Activated T-cell treated with anti-CD3 and anti-CD28 coated beads, Interleukin-2, amount 50 U/mL, for 1 hour (primary cell): ENCODE measurements around the gene PTPA.

Experiments used
- DNase-seq: peaks from one replicate; pipeline ENCODE4 v3.0.0-alpha.2; 2020

Gene PTPA

GRCh38 chr9:129138476-129139232 is 27.4 kb downstream of the PTPA start:
- no peak for DNase-seq

- DNase-seq: peak; percentile 70
Measured at GRCh38 chr9:129139233-129139992, 28.2 kb downstream of the PTPA start.

- DNase-seq: peak; percentile 74
Measured at GRCh38 chr9:129139993-129140396, 28.8 kb downstream of the PTPA start.

- peak; percentile 60 for DNase-seq
Measured at GRCh38 chr9:129140397-129141065, 29.3 kb downstream of the PTPA start.

- peak; percentile 29 for DNase-seq
Measured at GRCh38 chr9:129141066-129142041, 30.1 kb downstream of the PTPA start.

DNA sequence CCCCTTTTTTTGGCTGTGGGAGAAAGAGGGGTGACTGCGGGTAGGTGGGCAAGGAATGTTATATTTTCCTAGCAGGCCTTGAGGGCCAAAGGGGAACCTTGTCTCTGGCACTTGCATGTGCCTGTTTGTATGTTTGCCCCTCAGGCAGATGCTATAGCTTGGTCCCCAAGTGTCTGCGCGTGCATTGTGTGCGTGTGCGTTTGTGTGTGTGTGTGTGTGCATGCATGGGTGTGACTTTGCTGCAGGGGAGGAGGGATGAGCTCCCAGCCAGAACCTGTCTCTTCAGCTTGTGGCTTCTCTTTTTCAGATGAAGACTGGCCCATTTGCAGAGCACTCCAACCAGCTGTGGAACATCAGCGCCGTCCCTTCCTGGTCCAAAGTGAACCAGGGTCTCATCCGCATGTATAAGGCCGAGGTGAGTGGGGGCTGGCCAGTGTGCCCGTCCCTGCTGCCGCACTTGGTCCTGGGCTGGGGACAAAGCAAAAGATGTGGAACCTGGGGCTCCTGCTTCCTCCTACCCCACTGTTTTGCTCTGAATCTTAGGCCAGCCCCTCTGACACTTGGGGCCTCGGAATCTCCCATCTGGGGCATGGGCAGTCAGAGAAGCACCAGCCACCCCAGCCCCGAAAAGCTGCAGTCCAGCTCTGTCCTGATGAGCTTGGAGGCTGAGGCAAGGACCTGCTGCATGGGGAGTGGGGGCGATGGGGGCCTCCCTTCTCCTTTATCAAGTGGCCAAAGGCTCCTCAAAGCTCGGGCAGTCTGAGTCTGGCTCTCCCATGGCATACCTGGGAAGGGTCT is 31.1 kb downstream of the PTPA start:
- DNase-seq: no peak

DNA sequence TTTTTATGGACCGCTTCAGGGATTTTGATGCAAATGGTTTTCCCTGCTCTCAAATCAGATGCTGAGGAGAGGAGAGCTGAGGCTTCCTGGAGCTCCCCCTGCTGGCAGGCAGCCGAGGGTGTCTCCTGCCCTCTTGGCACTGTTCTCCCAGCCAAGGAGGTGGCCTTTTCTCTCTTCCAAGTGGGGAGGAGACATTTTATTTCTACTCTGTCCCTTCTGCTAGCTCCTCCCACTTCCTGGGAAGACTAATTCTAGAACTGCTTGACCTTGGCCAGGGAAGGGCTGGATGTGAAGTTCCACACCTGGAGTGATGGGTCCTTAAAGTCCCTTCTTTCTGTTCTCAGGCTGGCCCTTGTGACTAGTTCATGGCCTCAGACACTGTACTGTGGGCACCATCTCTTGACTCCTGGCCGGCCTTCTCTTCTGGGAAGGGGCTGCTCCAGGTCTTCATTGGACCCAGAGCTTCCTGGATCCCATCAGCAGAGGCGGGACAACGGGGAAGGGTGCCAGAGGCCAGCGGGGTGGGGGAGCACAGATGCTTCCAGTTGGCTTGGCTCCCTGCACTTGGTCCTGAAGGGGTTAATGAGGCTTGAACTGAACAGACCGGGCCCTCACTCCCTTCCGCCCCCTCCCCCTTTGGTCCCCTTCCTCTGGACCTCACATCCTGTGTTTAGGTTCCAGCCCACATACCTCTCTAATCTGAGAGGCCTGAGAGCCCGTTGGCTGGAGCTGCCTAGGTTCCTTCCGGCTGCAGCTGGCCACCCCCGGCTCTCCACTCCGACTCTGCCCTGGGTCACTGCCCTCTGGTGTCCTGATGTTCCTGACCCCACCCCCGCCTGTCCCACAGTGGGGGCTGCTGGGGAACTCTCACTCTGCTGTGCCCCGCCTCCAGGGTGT is 32.1 kb downstream of the PTPA start:
- peak; percentile 79 for DNase-seq

- DNase-seq: no peak
Measured at GRCh38 chr9:129145316-129145715, 34.1 kb downstream of the PTPA start.

DNA sequence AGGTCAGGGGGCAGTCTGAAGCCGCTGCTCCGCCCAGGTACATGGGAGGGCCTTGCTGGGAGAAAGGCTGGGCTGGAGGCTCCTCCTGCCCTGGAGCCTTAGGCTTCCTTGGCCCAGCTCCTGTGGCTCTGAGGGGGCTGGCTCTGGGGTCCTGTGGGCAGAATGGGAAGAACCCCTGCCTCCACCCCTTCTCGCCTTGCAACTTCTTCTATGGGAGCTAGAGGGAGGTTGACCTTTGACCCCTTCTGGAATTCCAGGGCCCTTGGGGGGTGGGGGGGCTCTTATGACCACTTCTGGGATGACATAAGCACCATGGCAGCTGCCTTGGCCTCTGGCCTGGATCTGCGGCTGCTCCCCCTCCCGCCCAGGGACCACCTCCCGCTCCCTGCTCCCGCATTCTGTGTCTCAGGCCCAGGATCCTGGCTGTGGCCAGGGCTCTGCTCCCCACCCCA is 34.7 kb downstream of the PTPA start:
- no peak for DNase-seq

DNA sequence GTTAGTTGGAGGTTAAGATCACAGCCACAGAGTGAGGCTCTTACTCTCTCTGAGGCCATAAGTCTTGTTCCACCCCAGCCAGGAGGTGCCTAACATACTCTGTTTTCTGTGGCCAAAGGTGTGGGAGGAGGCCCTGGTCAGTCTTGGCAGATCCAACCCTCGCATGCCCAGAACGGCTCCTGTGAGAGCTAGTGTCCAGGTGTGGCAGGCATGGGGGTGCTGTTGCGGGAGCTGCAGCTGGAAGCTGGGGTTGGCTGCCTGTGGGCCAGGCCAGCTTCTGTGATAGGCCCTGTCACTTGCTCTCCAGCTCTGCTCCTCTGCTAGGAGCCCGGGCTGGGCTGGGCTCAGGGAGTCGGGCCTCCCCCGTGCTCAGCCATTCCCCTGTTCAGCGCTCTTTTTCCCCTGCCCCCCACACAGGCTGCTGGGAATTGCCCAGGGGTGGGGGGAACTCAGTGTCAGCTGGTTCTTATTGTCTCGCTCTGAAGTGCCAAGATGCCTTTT is 35.3 kb downstream of the PTPA start:
- DNase-seq: no peak

DNA sequence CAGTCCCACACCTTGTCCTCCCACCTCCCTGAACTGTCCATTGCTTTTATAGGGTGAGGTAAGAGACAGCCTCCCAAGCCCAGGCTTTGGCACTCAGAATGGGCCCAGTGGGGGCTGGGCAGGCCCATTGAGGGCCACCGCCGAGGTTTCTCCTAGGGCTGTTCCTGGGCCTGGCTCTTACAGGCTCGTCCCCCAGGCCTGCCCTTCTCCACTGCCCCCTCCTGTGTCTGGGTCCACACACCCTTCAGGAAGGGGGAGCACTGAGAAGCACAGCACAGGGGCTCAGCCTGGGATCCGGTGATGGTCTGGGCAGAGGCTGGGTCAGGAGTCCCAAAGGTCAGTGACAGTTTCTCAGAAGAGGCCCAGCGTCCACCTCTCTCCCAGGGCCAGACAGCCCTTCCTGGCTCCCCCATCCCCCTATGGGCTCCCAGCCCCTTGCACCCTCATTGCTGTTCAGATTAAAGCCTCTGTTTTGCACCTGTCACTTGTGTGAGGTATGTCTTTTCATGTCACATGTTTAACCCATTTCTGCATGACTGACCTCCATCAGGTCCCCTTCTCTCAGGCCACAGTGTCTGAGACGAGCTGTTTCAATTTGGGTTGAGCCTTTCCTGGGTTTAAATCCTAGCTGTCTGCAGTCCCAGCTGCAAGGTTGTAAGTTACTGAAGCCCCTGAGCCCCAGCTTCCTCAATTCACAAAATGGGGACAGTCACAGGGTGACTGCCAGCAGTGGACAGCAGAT is 37.4 kb downstream of the PTPA start:
- no peak for DNase-seq

GRCh38 chr9:129149442-129149841 is 38.2 kb downstream of the PTPA start:
- DNase-seq: no peak

DNA sequence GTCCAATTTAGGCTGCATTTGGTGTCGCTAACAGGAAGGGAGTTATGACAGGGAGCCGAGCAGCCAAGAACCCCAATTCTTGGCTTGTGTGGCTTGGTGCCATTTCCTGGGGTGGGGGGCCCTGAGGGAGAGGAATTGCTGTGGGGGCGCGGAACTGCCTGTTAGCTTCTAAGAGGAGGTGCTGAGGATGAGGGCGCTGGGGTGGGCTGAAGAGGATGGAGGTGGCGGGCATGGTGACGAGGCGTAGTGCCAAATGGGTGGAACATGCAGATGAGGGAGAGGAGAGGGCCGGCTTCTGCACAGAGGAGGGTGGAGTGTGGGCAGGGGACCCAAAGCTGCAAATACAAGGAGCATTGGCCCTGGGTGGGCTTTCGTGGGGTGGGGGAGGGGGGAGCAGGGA is 38.9 kb downstream of the PTPA start:
- DNase-seq: no peak

DNA sequence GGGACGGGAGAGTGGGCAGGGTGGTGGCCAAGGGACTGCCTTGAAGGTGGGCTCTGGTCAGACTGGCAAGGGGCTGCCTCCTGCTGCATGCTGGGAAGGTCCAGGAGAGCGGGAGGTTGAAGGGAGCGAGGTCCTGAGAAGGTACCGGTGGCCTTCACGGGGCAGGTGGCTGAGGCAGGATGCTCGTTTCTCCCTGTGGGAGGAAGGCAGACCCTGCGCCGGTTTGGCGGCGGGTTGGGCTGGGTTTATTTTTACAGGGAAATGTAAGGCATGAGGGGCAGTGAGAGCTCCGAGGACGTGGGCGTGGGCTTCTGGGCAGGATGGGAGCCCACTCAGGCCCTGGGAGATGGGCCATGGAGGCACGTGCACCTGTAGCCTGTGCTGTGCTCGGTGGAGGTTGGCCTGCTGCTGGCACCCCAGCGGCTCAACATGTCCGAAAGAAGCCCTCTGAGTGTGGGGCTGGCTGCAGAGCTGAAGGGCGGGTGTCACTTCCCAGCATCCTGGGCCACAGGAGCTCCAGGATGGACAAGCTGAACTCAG is 39.5 kb downstream of the PTPA start:
- no peak for DNase-seq

GRCh38 chr9:129151469-129151868 is 40.3 kb downstream of the PTPA start:
- no peak for DNase-seq

DNA sequence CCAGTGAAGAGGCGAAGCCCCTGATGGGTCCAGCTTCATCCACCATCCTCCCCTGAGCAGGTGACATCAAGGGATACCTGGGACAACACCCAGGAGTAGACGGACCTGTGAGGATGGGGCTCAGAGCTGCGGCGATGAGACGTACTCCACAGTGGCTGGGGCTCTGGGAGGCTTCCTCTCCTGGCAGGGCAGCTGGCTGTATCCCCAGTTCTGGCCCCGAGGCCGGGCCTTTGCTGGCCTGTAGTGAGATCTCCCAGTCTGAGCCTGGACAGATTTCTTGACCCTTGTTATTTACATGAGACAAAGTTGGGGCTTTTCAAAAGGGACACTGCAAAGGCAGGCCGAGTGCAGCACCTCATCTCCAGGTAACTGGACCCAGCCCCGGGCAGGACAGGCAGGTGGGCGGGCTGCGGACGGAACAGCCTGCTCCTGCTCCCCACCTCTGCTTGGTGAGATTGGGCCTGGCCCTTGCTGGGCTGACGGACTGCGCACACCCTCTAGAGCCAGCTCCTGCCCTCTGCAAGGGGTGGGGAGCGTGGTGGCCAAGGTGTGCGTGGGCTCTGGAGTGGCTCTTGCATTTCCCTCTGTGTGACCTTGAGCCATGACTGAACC is 43.8 kb downstream of the PTPA start:
- no peak for DNase-seq

- no peak for DNase-seq
Measured at GRCh38 chr9:129156163-129156562, 44.9 kb downstream of the PTPA start.

- DNase-seq: no peak
Measured at GRCh38 chr9:129160712-129161533, 49.7 kb downstream of the PTPA start.
